SW480 (cell line): ENCODE results near the gene CAMSAP1.
"Not testable (repeated sequence)": the region's sequence is repeated elsewhere in the genome, so short reads cannot be mapped to it uniquely, and the experiment has no call there.

Source experiments
- DNase-seq: peaks from one replicate; pipeline ENCODE4 v3.0.0-alpha.2; 2016; ENCODE audit warnings: low spot score

The CAMSAP1 gene

GRCh38 chr9:135901031-135901758 is 6.2 kb downstream of the CAMSAP1 start:
- DNase-seq: no peak

- DNase-seq: no peak
Observed at GRCh38 chr9:135898634-135899407, 8.5 kb downstream of the CAMSAP1 start.

- no peak for DNase-seq
Observed at GRCh38 chr9:135896626-135897025, 10.7 kb downstream of the CAMSAP1 start.

GRCh38 chr9:135896205-135896604 is 11.1 kb downstream of the CAMSAP1 start:
- DNase-seq: no peak

- no peak for DNase-seq
Observed at GRCh38 chr9:135895202-135895848, 12.0 kb downstream of the CAMSAP1 start.

GRCh38 chr9:135893104-135893503 is 14.2 kb downstream of the CAMSAP1 start:
- no peak for DNase-seq

- DNase-seq: not testable (repeated sequence)
Observed at GRCh38 chr9:135892327-135892726, 15.0 kb downstream of the CAMSAP1 start.

- DNase-seq: no peak
Observed at GRCh38 chr9:135891027-135891631, 16.2 kb downstream of the CAMSAP1 start.

- no peak for DNase-seq
Observed at GRCh38 chr9:135890190-135891026, 16.9 kb downstream of the CAMSAP1 start.

GRCh38 chr9:135889564-135890189 is 17.7 kb downstream of the CAMSAP1 start:
- no peak for DNase-seq

GRCh38 chr9:135888766-135889394 is 18.5 kb downstream of the CAMSAP1 start:
- no peak for DNase-seq

GRCh38 chr9:135888126-135888765 is 19.1 kb downstream of the CAMSAP1 start:
- DNase-seq: no peak

GRCh38 chr9:135887585-135888050 is 19.7 kb downstream of the CAMSAP1 start:
- no peak for DNase-seq

- DNase-seq: no peak
Observed at GRCh38 chr9:135887021-135887507, 20.3 kb downstream of the CAMSAP1 start.

GRCh38 chr9:135886147-135886981 is 21.0 kb downstream of the CAMSAP1 start:
- peak; percentile 41 for DNase-seq

GRCh38 chr9:135885100-135885853 is 22.1 kb downstream of the CAMSAP1 start:
- DNase-seq: no peak

GRCh38 chr9:135884328-135885035 is 22.9 kb downstream of the CAMSAP1 start:
- no peak for DNase-seq
